T-helper 1 cell treated with Interleukin-12 subunit alpha and Interleukin-12 subunit beta and Interleukin-4 antibody, amounts not matched to agents 30 μg/mL and 1 μg/mL, for 36 hours (primary cell): ENCODE data around the gene SYT2.
"Not testable (repeated sequence)": the region's sequence is repeated elsewhere in the genome, so short reads cannot be mapped to it uniquely, and the experiment has no call there.

Experiments
- H3K27ac Mint-ChIP-seq: one replicate; pipeline ENCODE4 v1.8.0; 2021; ENCODE audit warnings: mild to moderate bottlenecking, mixed read lengths
- H3K27me3 Mint-ChIP-seq: one replicate; pipeline ENCODE4 v1.8.0; 2021; ENCODE audit warnings: low read depth, mixed read lengths
- H3K36me3 Mint-ChIP-seq: one replicate; pipeline ENCODE4 v1.8.0; 2021; ENCODE audit warnings: low read depth, mixed read lengths
- H3K4me1 Mint-ChIP-seq: one replicate; pipeline ENCODE4 v1.8.0; 2021; ENCODE audit warnings: low read depth, mixed read lengths
- H3K4me3 Mint-ChIP-seq: one replicate; pipeline ENCODE4 v1.8.0; 2021; ENCODE audit warnings: mild to moderate bottlenecking, moderate library complexity, mixed read lengths
- H3K9me3 Mint-ChIP-seq: one replicate; pipeline ENCODE4 v1.8.0; 2021; ENCODE audit warnings: mixed read lengths

The SYT2 gene

GRCh38 chr1:202632241-202632640 is 78.0 kb downstream of the SYT2 start:
- H3K36me3 Mint-ChIP-seq = no peaks in the 10 kb centered on the region
- no peak overlapping the region for H3K4me3 Mint-ChIP-seq
- peaks cover 19% of the 10 kb centered on the region for H3K4me1 Mint-ChIP-seq
- H3K9me3 Mint-ChIP-seq = no peaks in the 10 kb centered on the region
- H3K27me3 Mint-ChIP-seq = peaks cover 77% of the 10 kb centered on the region
- no peak overlapping the region for H3K27ac Mint-ChIP-seq

GRCh38 chr1:202631076-202631923 is 79.0 kb downstream of the SYT2 start:
- peaks cover 80% of the 10 kb centered on the region for H3K27me3 Mint-ChIP-seq
- no peaks in the 10 kb centered on the region for H3K9me3 Mint-ChIP-seq
- no peak overlapping the region for H3K27ac Mint-ChIP-seq
- H3K4me1 Mint-ChIP-seq = peaks cover 21% of the 10 kb centered on the region
- no peaks in the 10 kb centered on the region for H3K36me3 Mint-ChIP-seq
- no peak overlapping the region for H3K4me3 Mint-ChIP-seq

GRCh38 chr1:202630541-202630940 is 79.7 kb downstream of the SYT2 start:
- Mint-ChIP-seq H3K4me3 (no peak overlapping the region), H3K36me3 (no peaks in the 10 kb centered on the region), H3K4me1 (peaks cover 21% of the 10 kb centered on the region), H3K27me3 (peaks cover 73% of the 10 kb centered on the region), H3K27ac (no peak overlapping the region), H3K9me3 (no peaks in the 10 kb centered on the region)

GRCh38 chr1:202630096-202630495 is 80.2 kb downstream of the SYT2 start:
- H3K9me3 Mint-ChIP-seq, H3K27ac Mint-ChIP-seq, H3K36me3 Mint-ChIP-seq, H3K4me3 Mint-ChIP-seq: not testable (repeated sequence)
- Mint-ChIP-seq H3K4me1 (peaks cover 21% of the 10 kb centered on the region), H3K27me3 (peaks cover 69% of the 10 kb centered on the region)

- H3K36me3 Mint-ChIP-seq = not testable (repeated sequence)
- Mint-ChIP-seq H3K27me3 (peaks cover 63% of the 10 kb centered on the region), H3K4me1 (peaks cover 21% of the 10 kb centered on the region)
Measured at GRCh38 chr1:202629257-202629811, 80.9 kb downstream of the SYT2 start.

GRCh38 chr1:202628646-202629215 is 81.5 kb downstream of the SYT2 start:
- H3K4me3 Mint-ChIP-seq = peak overlapping the region; percentile 66
- H3K27me3 Mint-ChIP-seq = peaks cover 59% of the 10 kb centered on the region
- H3K4me1 Mint-ChIP-seq = peaks cover 21% of the 10 kb centered on the region
- no peaks in the 10 kb centered on the region for H3K36me3 Mint-ChIP-seq
- peak overlapping the region; percentile 52 for H3K27ac Mint-ChIP-seq
- H3K9me3 Mint-ChIP-seq = no peaks in the 10 kb centered on the region

More at GRCh38 chr1:202629257-202629811, 80.9 kb downstream of the SYT2 start:
- H3K9me3 Mint-ChIP-seq = not testable (repeated sequence)
- Mint-ChIP-seq H3K4me3 (peak overlapping the region; percentile 66), H3K27ac (peak overlapping the region; percentile 52)

DNA sequence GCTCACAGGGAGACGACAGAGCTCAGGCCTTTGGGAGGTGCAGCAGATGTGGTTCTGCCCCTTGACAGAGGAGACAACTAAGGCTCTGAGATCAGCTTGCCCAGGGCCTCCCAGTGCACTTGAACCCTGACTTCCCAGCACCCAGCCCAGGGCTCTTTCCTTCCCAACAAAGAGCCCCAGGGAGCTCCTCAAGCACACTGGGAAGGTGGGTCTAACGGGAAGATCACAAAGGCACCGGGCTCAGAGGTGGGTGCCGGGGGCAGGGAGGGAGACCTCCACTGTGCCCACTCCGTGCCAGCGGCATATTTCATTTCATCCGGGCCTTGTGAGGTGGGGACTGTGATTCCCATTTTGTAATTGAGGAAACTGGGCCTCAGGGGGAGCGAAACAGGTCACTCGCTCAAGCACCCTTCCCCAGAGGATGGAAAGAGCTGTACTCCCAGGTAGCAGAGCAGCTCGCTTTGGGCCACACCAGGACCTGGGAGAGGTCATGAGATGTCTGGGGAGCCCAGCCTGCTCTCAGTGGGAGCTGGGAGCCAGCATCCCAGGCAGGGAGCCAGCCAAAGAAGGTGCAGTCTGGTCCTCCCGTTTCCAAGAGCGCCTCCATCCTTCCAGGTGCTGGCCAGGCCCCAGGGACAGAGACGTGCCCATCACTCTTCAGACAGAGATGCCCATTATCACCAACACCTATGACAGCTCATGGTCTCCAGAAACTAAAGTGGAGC is 82.3 kb downstream of the SYT2 start:
- H3K4me3 Mint-ChIP-seq = no peak overlapping the region
- peaks cover 21% of the 10 kb centered on the region for H3K4me1 Mint-ChIP-seq
- H3K36me3 Mint-ChIP-seq = no peaks in the 10 kb centered on the region
- H3K27ac Mint-ChIP-seq = no peak overlapping the region
- H3K27me3 Mint-ChIP-seq = peaks cover 54% of the 10 kb centered on the region
- no peaks in the 10 kb centered on the region for H3K9me3 Mint-ChIP-seq

DNA sequence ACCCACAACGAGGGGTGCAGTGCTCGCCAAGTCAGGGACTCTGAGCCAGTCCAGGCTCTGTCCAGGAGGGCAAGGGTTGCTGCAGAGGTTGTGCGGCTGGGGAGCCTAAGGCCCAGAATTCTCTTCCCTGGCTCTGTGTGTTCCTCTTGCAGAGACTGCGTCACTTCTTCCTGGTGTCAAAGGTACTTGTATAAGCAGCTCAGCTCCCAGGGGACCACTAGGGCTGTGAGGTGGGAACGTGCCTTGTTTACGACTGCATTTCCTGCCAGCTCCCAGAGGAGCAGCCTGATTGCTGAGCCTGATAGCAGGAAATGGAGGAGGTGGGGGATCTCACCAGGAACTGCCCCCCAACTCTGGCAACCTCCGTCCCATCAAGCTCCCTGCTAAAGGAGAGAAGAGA is 83.2 kb downstream of the SYT2 start:
- not testable (repeated sequence) for H3K9me3 Mint-ChIP-seq, H3K36me3 Mint-ChIP-seq, H3K4me3 Mint-ChIP-seq, H3K27ac Mint-ChIP-seq
- H3K27me3 Mint-ChIP-seq = peaks cover 51% of the 10 kb centered on the region
- peaks cover 21% of the 10 kb centered on the region for H3K4me1 Mint-ChIP-seq

DNA sequence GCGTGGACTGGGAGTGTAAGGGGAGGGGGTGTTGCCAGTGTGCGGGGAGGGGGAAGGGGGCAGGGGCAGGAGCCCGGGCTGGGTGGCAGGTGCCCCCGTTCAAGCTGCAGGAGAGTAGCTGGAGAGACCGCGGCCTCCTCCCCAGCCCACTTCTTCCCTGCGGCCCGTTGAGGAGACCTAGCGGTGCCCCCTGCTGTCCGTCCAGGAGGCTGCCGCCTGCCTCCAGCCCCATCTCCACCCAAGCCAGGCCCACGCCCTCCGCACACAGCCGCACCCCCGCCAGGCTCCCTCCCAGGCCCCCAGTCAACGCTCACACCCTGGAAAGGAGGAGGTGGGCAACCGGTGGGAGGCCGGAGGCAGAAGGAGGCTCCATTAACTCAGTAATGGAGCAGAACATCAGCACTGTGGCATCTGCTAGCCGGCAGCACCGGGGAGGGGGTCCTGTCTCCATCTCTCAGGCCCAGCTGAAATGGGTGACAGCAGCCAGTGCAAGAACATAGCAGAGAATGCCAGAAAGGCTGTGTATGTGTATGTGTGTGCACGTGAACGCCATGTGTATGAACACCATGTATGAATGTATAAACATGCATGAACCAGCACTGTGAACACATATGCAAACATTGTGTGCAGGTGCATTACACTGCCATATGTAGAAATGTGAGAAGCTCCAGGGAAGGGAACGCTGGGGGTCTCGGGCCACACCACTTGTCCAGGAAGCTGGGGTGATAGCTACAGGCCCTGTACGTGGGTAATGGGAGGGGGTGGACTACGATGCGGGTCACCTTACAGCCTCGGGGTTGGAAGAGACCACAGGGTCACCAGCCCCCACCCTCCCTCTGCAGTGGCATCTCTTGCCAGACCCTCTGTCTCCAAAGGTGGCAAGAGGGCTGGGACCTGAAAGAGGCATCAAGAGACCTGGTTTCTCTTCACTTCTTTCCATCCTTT is 84.6 kb downstream of the SYT2 start:
- peaks cover 21% of the 10 kb centered on the region for H3K4me1 Mint-ChIP-seq
- peaks cover 46% of the 10 kb centered on the region for H3K27me3 Mint-ChIP-seq
- H3K4me3 Mint-ChIP-seq = no peak overlapping the region
- H3K9me3 Mint-ChIP-seq = no peaks in the 10 kb centered on the region
- H3K36me3 Mint-ChIP-seq = no peaks in the 10 kb centered on the region
- no peak overlapping the region for H3K27ac Mint-ChIP-seq

GRCh38 chr1:202624781-202625108 is 85.5 kb downstream of the SYT2 start:
- Mint-ChIP-seq H3K4me3 (no peak overlapping the region), H3K27ac (no peak overlapping the region), H3K9me3 (no peaks in the 10 kb centered on the region), H3K4me1 (peaks cover 15% of the 10 kb centered on the region), H3K36me3 (no peaks in the 10 kb centered on the region), H3K27me3 (peaks cover 45% of the 10 kb centered on the region)

DNA sequence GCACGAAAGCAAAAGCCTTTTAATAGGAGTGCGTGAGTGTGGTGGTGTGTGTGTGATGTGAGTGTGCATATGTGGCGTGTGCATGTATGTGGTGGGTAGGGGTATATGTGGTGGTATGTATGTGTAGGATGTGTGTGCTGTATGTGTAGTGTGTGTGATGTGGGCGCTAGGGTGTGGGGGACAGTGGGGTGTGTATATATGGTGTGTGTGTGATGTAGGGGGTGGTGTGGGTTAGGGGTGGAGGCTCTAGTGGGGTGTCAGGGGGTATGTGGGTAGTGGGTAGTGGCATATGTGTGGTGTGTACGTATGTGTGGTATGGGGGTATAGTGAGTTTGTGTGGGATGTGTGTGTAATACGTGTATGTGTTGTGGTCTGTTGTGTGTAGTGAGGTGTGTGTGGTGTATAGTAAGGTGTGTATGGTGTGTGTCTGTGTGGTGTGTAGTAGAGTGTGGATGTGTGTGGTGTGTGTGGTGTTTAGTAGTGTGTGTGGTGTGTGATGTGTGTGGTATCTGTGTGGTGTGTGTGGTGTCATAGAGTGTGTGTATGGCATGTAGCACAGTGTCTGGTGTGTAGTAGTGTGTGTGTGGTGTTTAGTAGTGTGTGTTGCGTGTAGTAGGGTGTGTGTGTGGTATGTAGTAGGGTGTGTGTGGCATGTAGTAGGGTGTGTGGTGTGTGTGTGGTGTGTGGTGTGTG is 86.0 kb downstream of the SYT2 start:
- Mint-ChIP-seq H3K27me3 (peaks cover 45% of the 10 kb centered on the region), H3K36me3 (no peaks in the 10 kb centered on the region), H3K27ac (no peak overlapping the region), H3K9me3 (no peaks in the 10 kb centered on the region), H3K4me1 (peaks cover 10% of the 10 kb centered on the region), H3K4me3 (no peak overlapping the region)

DNA sequence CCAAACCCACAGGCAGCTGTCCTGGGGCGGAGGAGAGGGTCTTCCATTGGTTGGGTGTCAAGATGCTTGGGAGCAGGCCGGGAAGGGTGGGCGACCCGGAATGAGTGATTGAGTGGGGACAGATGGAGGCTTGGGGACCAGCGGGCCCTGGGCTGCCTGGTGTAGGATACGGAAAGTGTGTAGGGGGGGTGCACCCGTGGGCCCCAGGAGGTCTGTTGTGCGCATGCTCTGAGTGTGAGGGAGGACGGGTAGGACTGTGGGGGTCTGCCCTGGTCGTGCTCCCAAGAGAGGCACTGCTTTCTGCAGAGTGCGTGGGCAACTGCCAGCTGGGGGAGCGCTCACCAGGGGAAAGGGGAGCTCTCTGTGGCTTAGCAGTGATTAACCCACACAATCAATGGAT is 86.8 kb downstream of the SYT2 start:
- not testable (repeated sequence) for H3K27ac Mint-ChIP-seq, H3K4me3 Mint-ChIP-seq, H3K36me3 Mint-ChIP-seq, H3K4me1 Mint-ChIP-seq, H3K9me3 Mint-ChIP-seq
- peaks cover 47% of the 10 kb centered on the region for H3K27me3 Mint-ChIP-seq

DNA sequence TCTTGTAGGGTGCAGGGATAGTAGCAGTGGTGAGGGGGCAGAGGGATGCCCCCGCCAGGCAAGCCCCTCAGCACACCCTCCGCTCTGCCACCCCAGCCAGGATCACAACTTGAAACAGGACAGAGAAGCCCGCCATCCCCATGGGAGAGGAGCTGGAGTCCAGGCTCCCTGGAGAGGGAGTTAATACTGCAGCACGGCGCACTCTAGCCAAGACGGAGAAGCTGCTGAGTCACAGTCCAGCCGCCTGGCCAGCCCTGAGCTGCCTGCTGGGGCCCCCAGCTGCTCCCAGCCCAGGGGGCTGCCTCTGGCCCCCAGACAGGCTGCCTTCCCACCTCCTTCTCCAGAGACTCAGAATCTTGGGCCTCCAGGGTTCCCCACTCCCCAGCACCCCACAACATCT is 87.2 kb downstream of the SYT2 start:
- H3K4me1 Mint-ChIP-seq = peaks cover 2% of the 10 kb centered on the region
- H3K36me3 Mint-ChIP-seq = no peaks in the 10 kb centered on the region
- no peaks in the 10 kb centered on the region for H3K9me3 Mint-ChIP-seq
- H3K4me3 Mint-ChIP-seq = no peak overlapping the region
- no peak overlapping the region for H3K27ac Mint-ChIP-seq
- H3K27me3 Mint-ChIP-seq = peaks cover 47% of the 10 kb centered on the region
